Activated T-helper 2 cell treated with anti-CD3 and anti-CD28 coated beads, Interferon-gamma antibody, Interleukin-2, Interleukin-4, amounts not matched to agents 10 μg/mL and 5 μg/mL and 100 μg/mL, durations not matched to agents 14 hours and 24 hours and 36 hours (primary cell): ENCODE measurements around the gene ARRB2. TPM values are rescaled to one million over a fixed set of nuclear protein-coding genes. Genes with fewer than 3 reads are reported as not detected.
"Not testable (repeated sequence)": the region's sequence is repeated elsewhere in the genome, so short reads cannot be mapped to it uniquely, and the experiment has no call there.

Experiments
- DNase-seq: peaks from one replicate; pipeline ENCODE4 v3.0.0; 2021; ENCODE audit warnings: low spot score
- H3K27ac Mint-ChIP-seq: one replicate; pipeline ENCODE4 v1.8.0; 2021; ENCODE audit warnings: mixed read lengths
- H3K27me3 Mint-ChIP-seq: one replicate; pipeline ENCODE4 v1.8.0; 2021; ENCODE audit warnings: low read depth, mixed read lengths
- H3K36me3 Mint-ChIP-seq: one replicate; pipeline ENCODE4 v1.8.0; 2021; ENCODE audit warnings: low read depth, mixed read lengths
- H3K4me1 Mint-ChIP-seq: one replicate; pipeline ENCODE4 v1.8.0; 2021; ENCODE audit warnings: low read depth, mixed read lengths
- H3K4me3 Mint-ChIP-seq: one replicate; pipeline ENCODE4 v1.8.0; 2021; ENCODE audit warnings: low read depth, mild to moderate bottlenecking, moderate library complexity, mixed read lengths
- H3K9me3 Mint-ChIP-seq: one replicate; pipeline ENCODE4 v1.8.0; 2021; ENCODE audit warnings: mixed read lengths
- intact Hi-C: fragments of 100-400 bp; cut with micrococcal nuclease; formaldehyde crosslinking; loops from one replicate; pipeline ENCODE4 v1.15.1; 2023
- total RNA-seq: library from RNA; stranded (reverse); gene quantifications from 2 replicates; pipeline ENCODE4 v1.2.3, GENCODE V29; 2022

ARRB2 gene
- total RNA-seq, 1 donor from 2014 or later, result 226 TPM

- DNase-seq, result no peak
- H3K4me1 Mint-ChIP-seq, result peaks cover 18% of the 10 kb centered on the region
- peaks cover 78% of the 10 kb centered on the region for H3K36me3 Mint-ChIP-seq
- H3K27ac Mint-ChIP-seq, result no peak overlapping the region
- intact Hi-C loops, result loop anchor here (2.0 kb wide), 1 partner anchor 20 kb away; no protein-coding TSS in a partner anchor
- H3K4me3 Mint-ChIP-seq, result no peak overlapping the region
- no peaks in the 10 kb centered on the region for H3K9me3 Mint-ChIP-seq
- H3K27me3 Mint-ChIP-seq, result no peaks in the 10 kb centered on the region
Measured at GRCh38 chr17:4678448-4679026, 31.9 kb upstream of the ARRB2 start.

- Mint-ChIP-seq H3K4me3 (no peak overlapping the region), H3K9me3 (no peaks in the 10 kb centered on the region)
Measured at GRCh38 chr17:4679658-4680057, 30.8 kb upstream of the ARRB2 start.

GRCh38 chr17:4683739-4684138, 26.7 kb upstream of the ARRB2 start:
- H3K9me3 Mint-ChIP-seq, DNase-seq, H3K27ac Mint-ChIP-seq, H3K4me3 Mint-ChIP-seq, H3K27me3 Mint-ChIP-seq, intact Hi-C loops: not testable (repeated sequence)
- Mint-ChIP-seq H3K4me1 (peaks cover 11% of the 10 kb centered on the region), H3K36me3 (peaks cover 82% of the 10 kb centered on the region)

More at GRCh38 chr17:4679658-4680057, 30.8 kb upstream of the ARRB2 start:
- H3K36me3 Mint-ChIP-seq, result peaks cover 82% of the 10 kb centered on the region
- H3K4me1 Mint-ChIP-seq, result peaks cover 18% of the 10 kb centered on the region
- no peak overlapping the region for H3K27ac Mint-ChIP-seq
- DNase-seq, result no peak
- intact Hi-C loops, result loop anchor here (2.0 kb wide), 1 partner anchor 21 kb away; no protein-coding TSS in a partner anchor
- no peaks in the 10 kb centered on the region for H3K27me3 Mint-ChIP-seq

- H3K27me3 Mint-ChIP-seq, H3K9me3 Mint-ChIP-seq, DNase-seq, H3K4me1 Mint-ChIP-seq, H3K4me3 Mint-ChIP-seq, intact Hi-C loops, H3K27ac Mint-ChIP-seq: not testable (repeated sequence)
- H3K36me3 Mint-ChIP-seq, result peaks cover 77% of the 10 kb centered on the region
Measured at GRCh38 chr17:4689872-4690271, 20.6 kb upstream of the ARRB2 start.

- Mint-ChIP-seq H3K27me3 (no peaks in the 10 kb centered on the region), H3K36me3 (peaks cover 73% of the 10 kb centered on the region), H3K9me3 (no peaks in the 10 kb centered on the region), H3K4me1 (peaks cover 11% of the 10 kb centered on the region), H3K4me3 (no peak overlapping the region), H3K27ac (no peak overlapping the region)
- DNase-seq, result no peak
- intact Hi-C loops, result no loop called here
Measured at GRCh38 chr17:4690745-4691144, 19.7 kb upstream of the ARRB2 start.

GRCh38 chr17:4691686-4692085, 18.7 kb upstream of the ARRB2 start:
- Mint-ChIP-seq H3K9me3 (no peaks in the 10 kb centered on the region), H3K4me3 (no peak overlapping the region), H3K36me3 (peaks cover 78% of the 10 kb centered on the region), H3K27ac (no peak overlapping the region), H3K27me3 (no peaks in the 10 kb centered on the region), H3K4me1 (peaks cover 20% of the 10 kb centered on the region)
- intact Hi-C loops, result no loop called here
- no peak for DNase-seq

GRCh38 chr17:4693416-4693815, 17.0 kb upstream of the ARRB2 start:
- Mint-ChIP-seq H3K9me3 (no peaks in the 10 kb centered on the region), H3K4me1 (peaks cover 25% of the 10 kb centered on the region), H3K4me3 (no peak overlapping the region), H3K36me3 (peaks cover 74% of the 10 kb centered on the region), H3K27me3 (no peaks in the 10 kb centered on the region), H3K27ac (no peak overlapping the region)
- intact Hi-C loops, result no loop called here
- no peak for DNase-seq

GRCh38 chr17:4696437-4696805, 14.0 kb upstream of the ARRB2 start:
- no peaks in the 10 kb centered on the region for H3K9me3 Mint-ChIP-seq
- DNase-seq, result no peak
- H3K36me3 Mint-ChIP-seq, result peaks cover 45% of the 10 kb centered on the region
- intact Hi-C loops, result no loop called here
- H3K4me3 Mint-ChIP-seq, result peak overlapping the region; percentile 24
- peak overlapping the region; percentile 80 for H3K27ac Mint-ChIP-seq
- no peaks in the 10 kb centered on the region for H3K27me3 Mint-ChIP-seq
- H3K4me1 Mint-ChIP-seq, result peaks cover 19% of the 10 kb centered on the region

- H3K9me3 Mint-ChIP-seq, H3K4me3 Mint-ChIP-seq, H3K27me3 Mint-ChIP-seq, H3K27ac Mint-ChIP-seq, DNase-seq: not testable (repeated sequence)
- peaks cover 34% of the 10 kb centered on the region for H3K4me1 Mint-ChIP-seq
- intact Hi-C loops, result loop anchor here (5.0 to 10.0 kb wide), 3 partner anchors 42 to 205 kb away; partner anchors contain the start of genes CHRNE and GGT6
- H3K36me3 Mint-ChIP-seq, result peaks cover 35% of the 10 kb centered on the region
Measured at GRCh38 chr17:4699401-4700056, 10.9 kb upstream of the ARRB2 start.

GRCh38 chr17:4701116-4701515, 9.3 kb upstream of the ARRB2 start:
- H3K27ac Mint-ChIP-seq, result no peak overlapping the region
- no peak overlapping the region for H3K4me3 Mint-ChIP-seq
- DNase-seq, result no peak
- intact Hi-C loops, result loop anchor here (5.0 to 10.0 kb wide), 3 partner anchors 44 to 204 kb away; partner anchors contain the start of genes CHRNE and GGT6
- H3K27me3 Mint-ChIP-seq, result no peaks in the 10 kb centered on the region
- peaks cover 40% of the 10 kb centered on the region for H3K4me1 Mint-ChIP-seq
- H3K9me3 Mint-ChIP-seq, result no peaks in the 10 kb centered on the region
- H3K36me3 Mint-ChIP-seq, result peaks cover 30% of the 10 kb centered on the region

- Mint-ChIP-seq H3K4me1 (peaks cover 36% of the 10 kb centered on the region), H3K9me3 (no peaks in the 10 kb centered on the region)
- intact Hi-C loops, result loop anchor here (5.0 to 10.0 kb wide), 3 partner anchors 46 to 201 kb away; partner anchors contain the start of genes CHRNE and GGT6
Measured at GRCh38 chr17:4703330-4703691, 7.1 kb upstream of the ARRB2 start.

GRCh38 chr17:4704574-4704907, 5.9 kb upstream of the ARRB2 start:
- H3K9me3 Mint-ChIP-seq, H3K27me3 Mint-ChIP-seq, DNase-seq: not testable (repeated sequence)
- intact Hi-C loops, result loop anchor here (5.0 to 10.0 kb wide), 3 partner anchors 47 to 200 kb away; partner anchors contain the start of genes CHRNE and GGT6
- peaks cover 38% of the 10 kb centered on the region for H3K4me1 Mint-ChIP-seq
- peaks cover 14% of the 10 kb centered on the region for H3K36me3 Mint-ChIP-seq
- H3K4me3 Mint-ChIP-seq, result peak overlapping the region; percentile 84
- peak overlapping the region; percentile 91 for H3K27ac Mint-ChIP-seq

More at GRCh38 chr17:4703330-4703691, 7.1 kb upstream of the ARRB2 start:
- Mint-ChIP-seq H3K36me3 (peaks cover 14% of the 10 kb centered on the region), H3K27ac (peak overlapping the region; percentile 91), H3K4me3 (peak overlapping the region; percentile 84), H3K27me3 (no peaks in the 10 kb centered on the region)
- DNase-seq, result no peak

- DNase-seq, result no peak
- no peaks in the 10 kb centered on the region for H3K27me3 Mint-ChIP-seq
- peak overlapping the region; percentile 91 for H3K27ac Mint-ChIP-seq
- H3K4me1 Mint-ChIP-seq, result peaks cover 41% of the 10 kb centered on the region
- no peaks in the 10 kb centered on the region for H3K9me3 Mint-ChIP-seq
- intact Hi-C loops, result loop anchor here (5.0 to 10.0 kb wide), 3 partner anchors 48 to 200 kb away; partner anchors contain the start of genes CHRNE and GGT6
- peaks cover 14% of the 10 kb centered on the region for H3K36me3 Mint-ChIP-seq
- peak overlapping the region; percentile 84 for H3K4me3 Mint-ChIP-seq
Measured at GRCh38 chr17:4704991-4705390, 5.4 kb upstream of the ARRB2 start.
